ENCODE data around the gene AP4S1.

The AP4S1 gene

DNA sequence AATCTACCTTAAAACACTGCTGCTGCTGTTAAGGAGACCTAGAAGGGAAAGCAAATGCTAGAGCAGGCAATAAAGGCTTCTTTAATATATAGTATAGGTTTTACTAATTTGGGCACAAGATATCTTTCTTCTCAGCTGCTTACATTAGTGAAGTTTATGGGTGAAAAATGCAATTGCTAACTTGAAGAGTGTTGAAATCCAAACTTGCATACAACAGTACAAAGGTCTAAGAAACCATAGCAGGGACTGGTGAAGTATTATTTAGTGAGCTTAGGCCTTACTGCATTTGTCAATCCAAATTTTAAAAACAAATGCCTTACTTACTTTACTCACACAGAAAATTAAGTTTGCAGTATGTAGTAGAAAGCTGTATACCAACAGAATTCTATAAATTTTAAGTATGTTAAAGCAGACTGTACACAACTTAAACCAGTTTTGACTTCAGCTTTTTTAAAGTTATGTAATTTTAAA is 1.4 kb upstream of the AP4S1 start:
- DNase-seq (ENCODE audit: extremely low read depth, low read depth), result no peak
- TF ChIP-seq, protein P1, sequence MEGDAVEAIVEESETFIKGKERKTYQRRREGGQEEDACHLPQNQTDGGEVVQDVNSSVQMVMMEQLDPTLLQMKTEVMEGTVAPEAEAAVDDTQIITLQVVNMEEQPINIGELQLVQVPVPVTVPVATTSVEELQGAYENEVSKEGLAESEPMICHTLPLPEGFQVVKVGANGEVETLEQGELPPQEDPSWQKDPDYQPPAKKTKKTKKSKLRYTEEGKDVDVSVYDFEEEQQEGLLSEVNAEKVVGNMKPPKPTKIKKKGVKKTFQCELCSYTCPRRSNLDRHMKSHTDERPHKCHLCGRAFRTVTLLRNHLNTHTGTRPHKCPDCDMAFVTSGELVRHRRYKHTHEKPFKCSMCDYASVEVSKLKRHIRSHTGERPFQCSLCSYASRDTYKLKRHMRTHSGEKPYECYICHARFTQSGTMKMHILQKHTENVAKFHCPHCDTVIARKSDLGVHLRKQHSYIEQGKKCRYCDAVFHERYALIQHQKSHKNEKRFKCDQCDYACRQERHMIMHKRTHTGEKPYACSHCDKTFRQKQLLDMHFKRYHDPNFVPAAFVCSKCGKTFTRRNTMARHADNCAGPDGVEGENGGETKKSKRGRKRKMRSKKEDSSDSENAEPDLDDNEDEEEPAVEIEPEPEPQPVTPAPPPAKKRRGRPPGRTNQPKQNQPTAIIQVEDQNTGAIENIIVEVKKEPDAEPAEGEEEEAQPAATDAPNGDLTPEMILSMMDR (IDR thresholded peaks at IDR 0.05; ENCODE audit: low read depth, low read length), result no peak

DNA sequence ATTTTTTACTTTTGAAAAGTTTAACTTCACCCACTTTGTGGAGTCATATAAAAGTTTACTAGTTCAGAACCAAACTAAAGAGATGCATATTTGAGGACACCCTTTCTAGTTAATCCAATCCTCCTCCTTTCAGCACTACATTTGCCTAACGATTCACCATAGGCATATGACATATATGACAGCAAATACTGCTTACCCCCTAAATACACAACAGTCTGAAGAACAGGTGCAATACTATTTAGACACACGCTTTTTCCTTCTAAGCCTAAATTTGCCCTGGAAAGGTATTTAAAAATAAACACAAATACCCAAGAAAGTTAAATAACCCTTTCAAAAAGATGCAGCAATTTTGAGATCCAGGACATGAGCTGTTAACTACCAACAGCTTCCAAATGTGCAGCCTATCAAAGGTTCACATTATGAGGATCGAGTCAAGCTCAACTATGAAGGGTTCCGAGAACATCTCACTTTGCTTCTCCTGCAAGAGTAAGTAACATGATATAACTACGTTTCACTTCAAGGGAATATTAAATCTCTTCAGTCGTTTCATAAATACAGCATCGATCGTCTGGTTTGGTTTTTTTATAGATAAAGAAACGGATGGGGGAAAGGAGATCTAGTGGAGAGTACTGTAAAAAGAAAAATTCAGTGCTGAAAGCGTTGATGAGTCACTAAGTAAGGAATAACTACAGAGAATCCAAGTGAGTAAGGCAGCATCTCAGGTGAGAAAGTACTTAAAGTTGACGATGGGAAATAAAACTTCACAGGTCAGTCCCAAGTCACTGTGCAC is 677 bp upstream of the AP4S1 start:
- DNase-seq (ENCODE audit: extremely low read depth, low read depth), result no peak
- TF ChIP-seq, protein P1 (IDR thresholded peaks at IDR 0.05; ENCODE audit: low read depth, low read length), result no peak

DNA sequence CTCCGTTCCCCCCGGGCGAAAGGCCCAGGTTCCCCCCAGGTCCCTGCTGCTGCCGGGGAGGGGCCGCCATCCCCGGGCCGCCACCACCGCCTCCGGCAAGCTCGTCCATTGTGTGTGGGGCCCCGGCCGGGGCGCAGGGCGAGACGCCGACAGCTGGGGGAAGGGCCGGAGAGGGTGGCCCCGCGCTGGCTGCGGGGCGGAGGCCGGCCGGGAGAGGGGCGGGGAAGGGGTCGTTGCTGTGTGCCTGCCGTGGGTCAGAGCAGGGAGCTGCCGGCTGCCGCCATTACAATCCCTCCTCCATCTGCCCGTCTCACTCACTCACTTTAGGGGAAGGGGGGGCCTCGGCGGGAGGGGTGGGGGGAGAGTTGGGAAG is 614 bp downstream of the AP4S1 start, which contains the start of gene STRN3:
STRN3 (minus strand) TSS at position 303 of the 373 bp plus-strand sequence; CDS start at position 109, 194 bp downstream.
- TF ChIP-seq, protein P1 (IDR thresholded peaks at IDR 0.05; ENCODE audit: low read depth, low read length), result no peak
- no peak for DNase-seq (ENCODE audit: extremely low read depth, low read depth)

GRCh38 chr14:31026450-31027235 is 1.2 kb downstream of the AP4S1 start:
- TF ChIP-seq, protein P1 (IDR thresholded peaks at IDR 0.05; ENCODE audit: low read depth, low read length), result no peak

DNA sequence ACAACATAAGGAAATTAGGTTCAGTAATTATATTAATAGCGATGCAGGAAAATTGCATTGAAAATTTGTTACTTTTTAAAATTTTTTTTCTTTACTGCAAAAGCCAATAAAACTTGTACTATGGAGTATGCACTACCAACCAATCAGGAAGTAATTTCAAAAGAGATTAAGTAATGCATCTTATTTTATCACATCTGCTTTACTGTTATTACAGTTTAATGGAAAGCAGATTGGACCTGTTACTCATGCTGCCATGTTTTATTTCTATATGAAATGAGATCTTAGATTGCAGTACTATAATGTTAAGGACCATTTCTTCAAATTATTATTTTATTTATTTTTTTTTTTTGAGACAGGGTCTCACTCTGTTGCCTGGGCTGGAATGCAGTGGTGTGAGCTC is 2.4 kb downstream of the AP4S1 start:
- no peak for DNase-seq (ENCODE audit: extremely low read depth, low read depth)
- TF ChIP-seq, protein P1 (IDR thresholded peaks at IDR 0.05; ENCODE audit: low read depth, low read length), result no peak

More at GRCh38 chr14:31026450-31027235, 1.2 kb downstream of the AP4S1 start:
- DNase-seq (ENCODE audit: extremely low read depth, low read depth), result peak; percentile 94

DNA sequence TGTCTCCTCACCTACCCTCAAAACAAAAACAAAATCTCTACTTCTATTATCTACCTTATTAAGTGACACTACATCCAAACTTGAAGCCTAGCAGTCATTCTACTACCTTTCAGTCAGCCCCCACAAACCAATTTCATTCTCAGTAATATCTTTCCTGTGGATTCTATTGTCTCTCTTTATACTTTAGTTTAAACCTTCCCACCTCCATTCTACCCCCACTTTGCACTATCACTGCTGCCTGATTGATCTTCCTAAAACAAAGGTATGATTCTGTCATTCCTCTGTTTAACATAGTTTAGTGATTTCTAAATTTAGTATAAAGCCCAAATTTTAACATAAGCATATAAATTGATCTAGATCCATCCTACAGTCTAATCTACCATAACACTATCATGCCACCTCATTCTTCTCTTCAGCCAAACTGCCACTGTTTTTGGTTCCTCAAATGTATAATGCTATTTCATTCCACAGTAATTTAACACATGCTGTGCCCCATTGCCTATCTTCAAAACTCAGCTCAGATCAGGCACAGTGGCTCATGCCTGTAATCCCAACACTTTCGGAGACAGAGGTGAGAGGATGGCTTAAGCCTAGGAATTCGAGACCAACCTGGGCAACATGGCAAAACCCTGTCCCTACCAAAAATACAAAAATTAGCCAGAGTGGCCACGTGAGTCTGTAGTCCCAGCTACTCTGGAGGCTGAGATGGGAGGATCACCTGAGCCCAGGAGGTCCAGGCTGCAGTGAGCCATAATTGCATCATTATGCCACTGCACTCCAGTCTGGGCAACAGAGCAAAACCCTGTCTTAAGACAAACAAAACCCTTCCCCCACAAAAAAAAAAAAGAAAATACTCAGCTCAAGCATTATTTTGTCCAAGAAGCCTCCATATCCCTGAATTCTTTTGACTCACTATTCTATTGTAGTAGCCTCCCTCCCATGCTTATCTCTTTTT is 3.8 kb downstream of the AP4S1 start:
- no peak for DNase-seq (ENCODE audit: extremely low read depth, low read depth)
- TF ChIP-seq, protein P1 (IDR thresholded peaks at IDR 0.05; ENCODE audit: low read depth, low read length), result no peak
